ENCODE results near the gene GBP2.

DNA sequence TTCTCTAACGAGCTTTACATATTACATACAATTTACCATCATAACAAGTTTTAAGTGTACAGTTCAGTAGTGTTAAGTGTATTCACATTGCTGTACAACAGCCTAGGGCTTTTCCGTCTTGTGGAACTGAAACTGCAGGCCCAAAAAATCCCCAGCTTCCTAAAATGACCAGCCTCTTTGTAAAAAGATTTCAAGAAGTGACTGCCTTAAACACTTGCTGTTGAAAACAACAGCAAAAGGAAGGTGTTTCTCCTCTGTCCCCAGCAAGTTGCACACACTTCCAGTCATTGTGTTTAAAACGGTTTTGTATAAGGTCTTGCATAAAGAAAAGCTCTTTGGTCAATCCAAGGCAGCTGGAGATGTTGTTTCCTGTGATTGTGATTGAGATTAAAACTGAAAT, 44.9 kb downstream of the GBP2 start:
- TF ChIP-seq, protein P1, sequence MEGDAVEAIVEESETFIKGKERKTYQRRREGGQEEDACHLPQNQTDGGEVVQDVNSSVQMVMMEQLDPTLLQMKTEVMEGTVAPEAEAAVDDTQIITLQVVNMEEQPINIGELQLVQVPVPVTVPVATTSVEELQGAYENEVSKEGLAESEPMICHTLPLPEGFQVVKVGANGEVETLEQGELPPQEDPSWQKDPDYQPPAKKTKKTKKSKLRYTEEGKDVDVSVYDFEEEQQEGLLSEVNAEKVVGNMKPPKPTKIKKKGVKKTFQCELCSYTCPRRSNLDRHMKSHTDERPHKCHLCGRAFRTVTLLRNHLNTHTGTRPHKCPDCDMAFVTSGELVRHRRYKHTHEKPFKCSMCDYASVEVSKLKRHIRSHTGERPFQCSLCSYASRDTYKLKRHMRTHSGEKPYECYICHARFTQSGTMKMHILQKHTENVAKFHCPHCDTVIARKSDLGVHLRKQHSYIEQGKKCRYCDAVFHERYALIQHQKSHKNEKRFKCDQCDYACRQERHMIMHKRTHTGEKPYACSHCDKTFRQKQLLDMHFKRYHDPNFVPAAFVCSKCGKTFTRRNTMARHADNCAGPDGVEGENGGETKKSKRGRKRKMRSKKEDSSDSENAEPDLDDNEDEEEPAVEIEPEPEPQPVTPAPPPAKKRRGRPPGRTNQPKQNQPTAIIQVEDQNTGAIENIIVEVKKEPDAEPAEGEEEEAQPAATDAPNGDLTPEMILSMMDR (conservative IDR thresholded peaks at IDR 0.05; ENCODE audit: low read length): no peak
- no peak for TF ChIP-seq EZH2phosphoT487 (IDR thresholded peaks at IDR 0.05; ENCODE audit: borderline replicate concordance, low read depth, low read length)
